Esophagus mucosa (tissue), 1 donor: ENCODE results near the gene ACACB. TPM values are rescaled to one million over a fixed set of nuclear protein-coding genes. Genes with fewer than 3 reads are reported as not detected.

Source experiments
- ATAC-seq: fragments of 200-7000 bp; cut with Tn5 transposase; one replicate; pipeline ENCODE4 v1.9.1; 2020
- total RNA-seq: library from RNA; stranded (reverse); gene quantifications from one replicate; pipeline ENCODE4 v1.2.4, GENCODE V29; 2023
- donor health status: DM: yes; HTN: yes; CAD: no.

The ACACB gene
- total RNA-seq, 1 donor from 2014 or later, result 7.0 TPM

- no peak for ATAC-seq
Measured at GRCh38 chr12:109221277-109221931, 105.0 kb downstream of the ACACB start.

GRCh38 chr12:109222062-109222461, 105.7 kb downstream of the ACACB start:
- no peak for ATAC-seq

DNA sequence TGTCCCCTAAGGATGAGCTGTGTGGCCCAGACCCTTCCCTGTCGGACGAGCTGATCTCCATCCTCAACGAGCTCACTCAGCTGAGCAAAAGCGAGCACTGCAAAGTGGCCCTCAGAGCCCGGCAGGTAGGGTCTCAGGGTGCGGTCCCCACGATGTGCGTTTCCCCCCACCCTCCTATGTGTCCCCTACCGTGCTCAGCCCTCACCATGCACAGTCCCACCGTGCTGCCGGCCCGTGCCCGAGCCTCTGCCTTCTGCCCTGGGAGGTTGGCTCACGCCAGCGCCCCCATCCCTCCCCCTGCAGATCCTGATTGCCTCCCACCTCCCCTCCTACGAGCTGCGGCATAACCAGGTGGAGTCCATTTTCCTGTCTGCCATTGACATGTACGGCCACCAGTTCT, 106.1 kb downstream of the ACACB start:
- ATAC-seq, result no peak

DNA sequence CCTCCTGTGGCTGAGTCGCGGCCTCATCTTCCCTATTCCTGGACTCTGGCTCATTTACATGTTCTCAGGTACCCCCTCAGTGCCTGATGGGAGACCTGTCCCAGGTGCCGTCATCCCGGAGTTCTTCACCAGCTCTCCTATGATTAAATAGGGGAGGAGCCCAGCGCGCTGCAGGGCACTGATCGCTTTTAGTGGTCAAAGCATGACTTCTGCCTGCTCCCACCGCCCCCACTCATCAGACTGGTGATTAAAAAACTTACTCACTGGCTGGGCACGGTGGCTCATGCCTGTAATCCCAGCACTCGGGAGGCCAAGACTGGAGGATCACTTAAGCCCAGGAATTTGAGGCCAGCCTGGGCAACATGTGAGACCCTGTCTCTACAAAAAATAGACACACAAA, 106.8 kb downstream of the ACACB start:
- no peak for ATAC-seq

DNA sequence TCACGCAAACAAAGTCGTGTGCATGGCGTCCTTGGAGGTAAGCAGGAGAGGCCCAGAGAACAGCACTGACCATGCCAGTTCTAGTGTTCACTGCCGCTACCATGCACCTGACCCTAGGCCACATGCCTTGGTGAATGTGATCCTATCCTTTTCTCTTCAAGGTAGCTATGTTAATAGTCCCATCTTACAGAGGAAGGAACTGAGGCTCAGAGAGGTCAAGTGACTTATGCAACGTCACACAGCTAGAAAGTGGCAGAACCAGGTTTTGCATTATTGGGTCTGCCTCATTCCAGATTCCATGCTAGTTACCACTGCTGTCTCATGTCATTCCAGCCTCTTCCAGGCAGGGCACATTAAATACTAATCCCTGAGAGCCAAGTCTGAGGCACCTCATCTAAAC, 107.5 kb downstream of the ACACB start:
- no peak for ATAC-seq

GRCh38 chr12:109228664-109229063, 112.3 kb downstream of the ACACB start:
- ATAC-seq, result no peak

DNA sequence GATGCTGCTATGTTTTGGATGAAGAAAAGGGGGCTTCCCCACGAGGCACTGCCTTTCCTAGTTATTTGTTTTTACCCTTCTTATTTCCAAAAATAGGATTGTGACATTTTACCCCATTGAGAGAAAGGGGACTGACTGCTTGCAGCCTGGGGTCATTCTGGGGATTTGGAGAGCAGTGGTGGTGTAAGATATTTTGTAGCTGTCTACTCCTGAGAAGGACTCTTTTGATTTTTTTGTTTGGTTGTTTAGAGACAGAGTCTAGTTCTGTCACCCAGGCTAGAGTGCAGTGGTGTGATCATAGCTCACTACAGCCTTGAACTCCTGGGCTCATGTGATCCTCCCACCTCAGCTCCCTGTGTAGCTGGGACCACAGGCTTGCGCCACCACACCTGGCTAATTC, 113.8 kb downstream of the ACACB start:
- no peak for ATAC-seq

DNA sequence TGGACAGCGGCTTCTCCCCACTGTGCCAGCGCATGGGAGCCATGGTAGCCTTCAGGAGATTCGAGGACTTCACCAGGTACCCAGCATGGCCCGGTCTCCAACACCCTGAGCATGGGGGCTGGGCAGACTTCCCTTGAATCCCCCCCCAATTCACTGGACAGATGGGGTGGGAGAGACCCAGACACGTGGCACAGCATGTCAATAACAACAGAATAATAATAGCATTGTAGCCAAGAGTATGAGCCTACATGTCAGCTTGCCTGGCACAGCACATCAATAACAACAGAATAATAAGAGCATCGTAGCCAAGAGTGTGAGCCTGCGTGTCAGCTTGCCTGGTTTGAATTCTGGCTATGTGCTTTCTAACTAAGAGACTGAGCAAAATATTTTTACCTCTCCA, 116.3 kb downstream of the ACACB start:
- ATAC-seq, result no peak

DNA sequence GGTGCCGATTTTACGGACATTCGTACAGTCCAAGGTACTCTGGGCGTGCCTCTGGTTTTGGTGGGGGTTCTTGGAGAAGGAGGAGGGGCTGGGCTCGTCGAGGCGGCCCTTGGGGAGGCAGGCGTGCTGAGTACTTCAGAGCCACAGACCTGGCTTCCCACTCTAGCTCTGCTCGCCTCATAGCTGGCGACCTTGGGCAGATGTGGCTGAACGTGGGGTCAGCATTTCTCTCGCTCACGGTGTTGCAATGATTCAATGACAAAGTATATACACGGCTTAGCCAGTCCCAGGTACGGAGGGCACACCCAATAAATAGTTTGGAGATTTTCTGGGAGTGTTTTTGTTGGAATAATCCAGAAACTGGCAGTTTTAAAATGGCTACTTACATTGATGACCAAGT, 117.6 kb downstream of the ACACB start:
- ATAC-seq, result no peak

- ATAC-seq, result no peak
Measured at GRCh38 chr12:109236257-109236656, 119.9 kb downstream of the ACACB start.

- no peak for ATAC-seq
Measured at GRCh38 chr12:109239179-109239578, 122.8 kb downstream of the ACACB start.

GRCh38 chr12:109239691-109240090, 123.3 kb downstream of the ACACB start:
- ATAC-seq, result no peak

GRCh38 chr12:109240365-109240764, 124.0 kb downstream of the ACACB start:
- ATAC-seq, result no peak

DNA sequence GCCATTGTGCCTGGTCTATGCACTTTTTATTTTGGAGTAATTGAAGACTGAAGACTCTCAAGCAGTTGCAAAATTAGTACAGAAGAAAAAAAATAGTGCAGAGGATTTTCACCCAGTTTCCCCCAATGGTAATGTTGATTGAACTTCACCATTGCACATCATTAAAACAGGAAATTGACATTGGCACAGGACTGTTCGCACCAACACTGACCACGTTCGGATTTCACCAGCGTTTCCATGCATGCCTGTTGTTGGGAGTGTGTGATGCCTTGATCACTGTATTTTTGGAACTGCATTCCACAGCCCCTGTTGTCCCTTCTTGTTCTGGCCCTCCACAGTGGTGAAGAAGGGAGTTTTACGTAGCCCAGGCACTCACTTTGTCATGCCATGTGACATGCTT, 125.5 kb downstream of the ACACB start:
- ATAC-seq, result no peak

DNA sequence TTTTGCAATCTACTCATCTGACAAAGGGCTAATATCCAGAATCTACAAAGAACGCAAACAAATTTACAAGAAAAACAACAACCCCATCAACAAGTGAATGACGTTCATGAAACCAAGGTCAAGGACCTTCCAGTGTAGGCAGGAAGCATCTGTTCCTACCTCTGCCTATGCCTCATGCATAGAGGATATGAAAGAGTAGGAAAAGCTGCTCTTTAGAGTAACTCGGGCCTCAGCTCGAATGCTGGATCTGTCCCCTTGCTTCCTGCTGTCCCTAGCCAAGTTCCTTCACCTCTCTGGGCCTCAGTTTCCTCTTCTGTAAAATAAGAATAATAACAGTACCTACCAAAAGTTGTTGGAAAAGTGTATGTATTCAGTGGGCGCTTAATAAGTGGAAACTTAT, 127.7 kb downstream of the ACACB start:
- ATAC-seq, result no peak

DNA sequence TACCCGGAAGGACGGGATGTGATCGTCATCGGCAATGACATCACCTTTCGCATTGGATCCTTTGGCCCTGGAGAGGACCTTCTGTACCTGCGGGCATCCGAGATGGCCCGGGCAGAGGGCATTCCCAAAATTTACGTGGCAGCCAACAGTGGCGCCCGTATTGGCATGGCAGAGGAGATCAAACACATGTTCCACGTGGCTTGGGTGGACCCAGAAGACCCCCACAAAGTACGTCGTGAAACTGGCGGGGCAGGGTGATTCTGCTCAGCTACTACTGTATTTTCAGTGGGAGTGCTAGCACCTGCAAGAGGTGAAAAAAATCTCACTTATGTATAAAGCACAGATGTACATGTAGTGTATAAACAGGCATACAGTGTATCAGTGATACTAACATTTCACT, 129.8 kb downstream of the ACACB start:
- ATAC-seq, result no peak

- ATAC-seq, result no peak
Measured at GRCh38 chr12:109247831-109248654, 131.7 kb downstream of the ACACB start.

GRCh38 chr12:109250523-109250922, 134.1 kb downstream of the ACACB start:
- no peak for ATAC-seq

GRCh38 chr12:109252799-109253198, 136.4 kb downstream of the ACACB start:
- ATAC-seq, result no peak

GRCh38 chr12:109253913-109254544, 137.6 kb downstream of the ACACB start:
- no peak for ATAC-seq

- no peak for ATAC-seq
Measured at GRCh38 chr12:109255377-109255776, 139.0 kb downstream of the ACACB start.

DNA sequence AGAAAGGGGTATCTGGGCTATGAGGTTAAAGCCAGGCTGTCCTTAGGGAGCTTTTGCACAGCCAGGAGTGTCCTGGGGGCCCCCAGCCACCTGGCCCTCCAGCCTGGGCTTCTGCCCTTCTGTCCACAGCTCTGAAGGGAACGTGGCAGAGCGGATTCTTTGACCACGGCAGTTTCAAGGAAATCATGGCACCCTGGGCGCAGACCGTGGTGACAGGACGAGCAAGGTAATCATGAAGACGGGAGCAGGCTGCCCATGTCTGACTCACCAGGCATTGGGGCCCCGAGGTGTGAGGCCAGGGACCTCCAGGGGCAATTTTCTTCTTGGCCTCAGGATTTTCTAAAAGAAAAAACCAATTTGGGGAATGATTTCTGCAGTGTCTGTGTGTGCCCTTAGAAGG, 139.6 kb downstream of the ACACB start:
- no peak for ATAC-seq

- ATAC-seq, result no peak
Measured at GRCh38 chr12:109258201-109258600, 141.8 kb downstream of the ACACB start.
